Measurements from ENCODE around the gene PPP6R3.
A peak's percentile ranks its signal among the peaks of the same experiment; 100 is the strongest.
"Not testable (repeated sequence)": the region's sequence is repeated elsewhere in the genome, so short reads cannot be mapped to it uniquely, and the experiment has no call there.

PPP6R3 gene

DNA sequence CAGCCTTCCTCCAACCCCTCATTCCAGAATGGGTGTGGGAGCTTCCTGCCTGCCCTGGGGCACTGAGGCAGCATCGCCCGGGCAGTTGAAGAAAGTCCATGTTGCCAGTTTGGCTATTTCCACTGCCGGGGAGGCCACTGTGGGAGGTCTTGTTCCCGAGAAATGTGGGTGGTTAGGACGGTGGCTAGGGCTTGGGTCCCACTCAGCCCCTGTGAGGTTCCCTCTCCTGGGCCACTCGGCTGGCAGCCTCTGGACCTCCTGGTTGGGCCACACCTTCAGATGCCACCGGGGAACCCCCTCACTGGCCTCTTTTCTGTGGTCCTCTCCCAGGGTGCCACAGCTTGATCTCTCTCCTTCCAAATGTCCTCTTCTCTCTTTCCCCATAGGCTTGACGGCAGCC lies 5.1 kb upstream of the PPP6R3 start:
- H3K27ac ChIP-seq: no peak overlapping the region
- no peaks in the 10 kb centered on the region for H3K36me3 ChIP-seq (replicated peaks)
- TF ChIP-seq, protein P1, sequence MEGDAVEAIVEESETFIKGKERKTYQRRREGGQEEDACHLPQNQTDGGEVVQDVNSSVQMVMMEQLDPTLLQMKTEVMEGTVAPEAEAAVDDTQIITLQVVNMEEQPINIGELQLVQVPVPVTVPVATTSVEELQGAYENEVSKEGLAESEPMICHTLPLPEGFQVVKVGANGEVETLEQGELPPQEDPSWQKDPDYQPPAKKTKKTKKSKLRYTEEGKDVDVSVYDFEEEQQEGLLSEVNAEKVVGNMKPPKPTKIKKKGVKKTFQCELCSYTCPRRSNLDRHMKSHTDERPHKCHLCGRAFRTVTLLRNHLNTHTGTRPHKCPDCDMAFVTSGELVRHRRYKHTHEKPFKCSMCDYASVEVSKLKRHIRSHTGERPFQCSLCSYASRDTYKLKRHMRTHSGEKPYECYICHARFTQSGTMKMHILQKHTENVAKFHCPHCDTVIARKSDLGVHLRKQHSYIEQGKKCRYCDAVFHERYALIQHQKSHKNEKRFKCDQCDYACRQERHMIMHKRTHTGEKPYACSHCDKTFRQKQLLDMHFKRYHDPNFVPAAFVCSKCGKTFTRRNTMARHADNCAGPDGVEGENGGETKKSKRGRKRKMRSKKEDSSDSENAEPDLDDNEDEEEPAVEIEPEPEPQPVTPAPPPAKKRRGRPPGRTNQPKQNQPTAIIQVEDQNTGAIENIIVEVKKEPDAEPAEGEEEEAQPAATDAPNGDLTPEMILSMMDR (IDR thresholded peaks at IDR 0.05; ENCODE audit: low read depth, low read length, missing control alignments): no peak
- H3K27me3 ChIP-seq (replicated peaks): no peaks in the 10 kb centered on the region
- no peak overlapping the region for H3K4me3 ChIP-seq (ENCODE audit: low read depth, low read length)
- in situ Hi-C loops (cut with HindIII; ENCODE audit: low pct_ligation_motif_present, low sequenced_read_pairs): no loop called here
- no peak for DNase-seq

DNA sequence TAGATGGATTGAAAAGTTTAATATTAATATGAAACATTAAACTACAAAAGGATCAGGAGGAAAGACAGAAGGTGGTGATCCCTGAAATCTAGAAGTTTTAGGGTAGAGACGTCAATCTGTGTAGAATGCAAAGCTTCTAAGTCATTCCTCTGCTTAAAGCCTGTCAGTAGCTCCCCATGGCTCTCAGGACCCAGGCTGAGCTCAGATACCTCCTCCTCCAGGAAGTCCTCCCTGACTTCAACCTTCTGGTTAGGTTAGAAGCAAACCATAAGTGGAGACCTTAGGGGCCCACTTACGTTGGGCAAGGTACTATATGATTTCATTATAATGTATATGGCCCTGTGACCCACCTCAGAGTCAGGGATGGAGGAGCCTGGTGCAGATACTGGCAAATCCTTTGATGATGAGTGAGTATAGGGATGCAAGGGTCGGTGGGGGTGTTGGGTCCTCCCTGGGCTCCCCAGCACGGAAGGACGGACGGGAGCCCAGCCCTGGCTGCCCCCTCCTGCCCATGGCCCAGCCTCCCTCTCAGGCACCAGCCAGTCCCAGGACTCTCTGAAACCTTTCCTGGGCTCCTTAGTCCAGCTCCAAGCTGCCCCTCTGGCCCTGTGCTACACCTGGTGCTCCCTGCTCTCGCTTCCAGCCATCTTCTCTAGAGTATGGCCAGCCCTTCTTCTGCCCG lies 3.2 kb upstream of the PPP6R3 start:
- H3K4me3 ChIP-seq (ENCODE audit: low read depth, low read length): no peak overlapping the region
- no peaks in the 10 kb centered on the region for H3K27me3 ChIP-seq (replicated peaks)
- H3K36me3 ChIP-seq (replicated peaks): no peaks in the 10 kb centered on the region
- DNase-seq: no peak
- in situ Hi-C loops (cut with HindIII; ENCODE audit: low pct_ligation_motif_present, low sequenced_read_pairs): no loop called here
- H3K27ac ChIP-seq: no peak overlapping the region
- TF ChIP-seq, protein P1 (IDR thresholded peaks at IDR 0.05; ENCODE audit: low read depth, low read length, missing control alignments): no peak

DNA sequence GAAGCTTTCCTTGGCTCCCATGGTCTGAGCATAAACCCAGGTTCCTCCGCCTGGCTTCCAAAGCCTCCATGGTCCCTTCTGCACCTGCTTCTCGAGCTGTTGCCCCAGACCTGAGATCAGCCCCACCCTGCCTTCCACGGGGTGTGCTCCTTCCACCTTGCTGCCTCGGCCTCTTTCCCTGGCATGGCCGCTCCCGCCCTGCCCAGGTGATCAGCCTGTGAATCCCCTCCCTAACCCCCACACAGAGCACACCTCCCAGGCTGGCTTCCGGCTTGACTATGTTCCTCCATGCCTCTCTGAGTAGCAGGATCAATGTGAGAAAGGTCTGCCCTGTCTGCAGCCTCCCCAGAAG lies 2.7 kb upstream of the PPP6R3 start:
- Histone ChIP-seq H3K36me3 (replicated peaks) (no peaks in the 10 kb centered on the region), H3K4me3 (ENCODE audit: low read depth, low read length) (no peak overlapping the region), H3K27ac (no peak overlapping the region), H3K27me3 (replicated peaks) (no peaks in the 10 kb centered on the region)
- no peak for DNase-seq
- in situ Hi-C loops (cut with HindIII; ENCODE audit: low pct_ligation_motif_present, low sequenced_read_pairs): no loop called here
- TF ChIP-seq, protein P1 (IDR thresholded peaks at IDR 0.05; ENCODE audit: low read depth, low read length, missing control alignments): no peak

DNA sequence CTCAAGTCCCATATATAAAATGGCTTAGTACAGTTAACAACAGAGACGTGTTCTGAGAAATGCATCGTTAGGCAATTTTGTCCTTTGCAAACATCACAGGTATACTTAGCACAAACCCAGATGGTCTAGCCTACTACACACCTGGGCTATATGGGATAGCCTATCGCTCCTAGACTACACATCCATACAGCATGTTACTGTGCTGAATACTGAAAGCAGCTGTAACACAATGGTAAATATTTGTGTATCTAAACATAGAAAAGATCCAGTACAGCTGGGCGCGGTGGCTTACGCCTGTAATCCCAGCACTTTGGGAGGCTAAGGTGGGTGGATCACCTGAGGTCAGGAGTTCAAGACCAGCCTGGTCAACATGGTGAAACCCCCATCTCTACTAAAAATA lies 2.2 kb upstream of the PPP6R3 start:
- H3K4me3 ChIP-seq (ENCODE audit: low read depth, low read length); H3K27ac ChIP-seq; H3K36me3 ChIP-seq (replicated peaks); H3K27me3 ChIP-seq (replicated peaks); in situ Hi-C loops (cut with HindIII; ENCODE audit: low pct_ligation_motif_present, low sequenced_read_pairs); DNase-seq: not testable (repeated sequence)

GRCh38 chr11:68459886-68460740 lies 439 bp upstream of the PPP6R3 start:
- TF ChIP-seq, protein P1 (IDR thresholded peaks at IDR 0.05; ENCODE audit: low read depth, low read length, missing control alignments): no peak
- DNase-seq: peak; percentile 99
- in situ Hi-C loops (cut with HindIII; ENCODE audit: low pct_ligation_motif_present, low sequenced_read_pairs): no loop called here
- H3K36me3 ChIP-seq (replicated peaks): no peaks in the 10 kb centered on the region
- H3K4me3 ChIP-seq (ENCODE audit: low read depth, low read length): peak overlapping the region; percentile 82
- H3K27me3 ChIP-seq (replicated peaks): no peaks in the 10 kb centered on the region
- peak overlapping the region; percentile 88 for H3K27ac ChIP-seq

DNA sequence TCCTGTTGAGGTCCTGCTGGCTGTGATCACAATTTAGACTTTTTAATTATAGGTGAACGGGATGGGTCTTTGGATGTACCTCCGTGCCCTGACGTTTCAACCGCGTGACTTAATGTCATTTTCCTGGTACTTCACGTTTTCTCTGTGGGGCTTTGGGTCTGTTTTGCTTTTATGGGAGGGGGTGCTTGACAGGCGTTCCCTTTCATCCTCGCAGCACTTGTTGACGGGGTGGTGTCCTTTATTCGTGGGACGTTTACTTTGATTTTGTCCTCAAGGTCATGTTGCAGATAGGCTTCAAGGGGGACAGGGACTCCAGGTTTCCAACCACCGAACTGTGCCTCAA lies 994 bp downstream of the PPP6R3 start:
- H3K4me3 ChIP-seq (ENCODE audit: low read depth, low read length): peak overlapping the region; percentile 82
- H3K27ac ChIP-seq: peak overlapping the region; percentile 2
- no peak for DNase-seq
- TF ChIP-seq, protein P1 (IDR thresholded peaks at IDR 0.05; ENCODE audit: low read depth, low read length, missing control alignments): no peak
- no peaks in the 10 kb centered on the region for H3K36me3 ChIP-seq (replicated peaks)
- in situ Hi-C loops (cut with HindIII; ENCODE audit: low pct_ligation_motif_present, low sequenced_read_pairs): no loop called here
- H3K27me3 ChIP-seq (replicated peaks): no peaks in the 10 kb centered on the region
